HepG2 (cell line): ENCODE data around the gene MYO5B. TPM values are rescaled to one million over a fixed set of nuclear protein-coding genes. Genes with fewer than 3 reads are reported as not detected.

Source experiments
- ATAC-seq: fragments of 200-7000 bp; cut with Tn5 transposase; 3 replicates; pipeline ENCODE4 v1.9.1; 2020; ENCODE audit warnings: mild to moderate bottlenecking, moderate library complexity
- BruUV-seq: library from RNA; stranded (reverse); fragments of 400-500 nt; replicated peaks from 2 replicates; lab custom pipeline; 2021; lab: Mats Ljungman, UMichigan
- CTCF ChIA-PET: fragments of 300-600 bp; formaldehyde crosslinking; extraction: SDS; loops from one replicate; lab custom pipeline; 2021; ENCODE audit warnings: low total read pairs, inconsistent platforms, low intra/inter-chr PET ratio; lab: Yijun Ruan, JAX
- POLR2A ChIA-PET: fragments of 350-600 bp; sonication (Branson Sonifier 250); formaldehyde crosslinking; loops from one replicate; lab custom pipeline; 2020; ENCODE audit warnings: antibody characterized with exemption, inconsistent platforms; lab: Yijun Ruan, JAX
- DNase-seq: peaks from one replicate; pipeline ENCODE4 v3.0.0-alpha.2; 2015; ENCODE audit warnings: low spot score
- FAIRE-seq: peaks from 3 replicates; lab custom pipeline; 2011; peaks lifted over from hg19 to GRCh38; lab: Jason Lieb, UNC
- H2AFZ ChIP-seq: one replicate; pipeline ENCODE4 v1.6.1; 2011; ENCODE audit warnings: low read length, inconsistent platforms
- H3K27ac ChIP-seq: fragments of 300-600 bp; 3 replicates; pipeline ENCODE4 v1.8.0; 2011; ENCODE audit warnings: mixed run types, mild to moderate bottlenecking, mixed read lengths, low read length, inconsistent platforms; ENCODE audit not compliant: insufficient read depth; ENCODE audit errors: extremely low read length
- H3K27me3 ChIP-seq, 2 experiments: fragments of 200-600 bp in 1 of 2; 2 replicates in 1 of 2; 3 replicates in 1 of 2; pipeline versions ENCODE4 v1.6.0 to v1.8.0; 2011; ENCODE audit warnings: low read length in 2 of 2, mild to moderate bottlenecking in 2 of 2, moderate library complexity in 2 of 2, inconsistent platforms in 1 of 2; ENCODE audit not compliant: insufficient read depth in 2 of 2, control insufficient read depth in 1 of 2
- H3K36me3 ChIP-seq, 2 experiments: fragments of 200-600 bp in 1 of 2; replicated peaks in 1 of 2; 2 replicates in 1 of 2; 3 replicates in 1 of 2; pipeline versions ENCODE4 v1.5.1 to v1.8.0; 2011; ENCODE audit warnings: low read length in 2 of 2, inconsistent platforms in 1 of 2; ENCODE audit not compliant: insufficient read depth in 2 of 2, control insufficient read depth in 1 of 2
- H3K4me1 ChIP-seq: 2 replicates; pipeline ENCODE4 v1.5.1; 2012; ENCODE audit warnings: low read length, inconsistent platforms; ENCODE audit not compliant: insufficient read depth
- H3K4me2 ChIP-seq: 2 replicates; pipeline ENCODE4 v1.6.0; 2011; ENCODE audit warnings: low read depth, low read length, inconsistent platforms
- H3K4me3 ChIP-seq, 3 experiments: fragments of 200-600 bp in 1 of 3; sonication (generic), shearing (Covaris generic) in 1 of 3; replicated peaks in 1 of 3; 2 replicates each; pipeline ENCODE4 v1.5.1; 2011 to 2016; ENCODE audit warnings: low read length in 3 of 3, inconsistent platforms in 2 of 3, low read depth in 2 of 3, mild to moderate bottlenecking in 2 of 3, control low read depth in 1 of 3, mixed read lengths in 1 of 3; ENCODE audit not compliant: insufficient read depth in 1 of 3
- H3K79me2 ChIP-seq: one replicate; pipeline ENCODE4 v1.6.1; 2011; ENCODE audit warnings: low read length, inconsistent platforms; ENCODE audit not compliant: insufficient read depth
- H3K9ac ChIP-seq: 2 replicates; pipeline ENCODE4 v1.6.0; 2011; ENCODE audit warnings: mild to moderate bottlenecking, low read depth, low read length, inconsistent platforms; ENCODE audit not compliant: insufficient read depth
- H3K9me3 ChIP-seq: 2 replicates; pipeline ENCODE4 v1.5.1; 2012; ENCODE audit warnings: mild to moderate bottlenecking, low read length
- H4K20me1 ChIP-seq: 2 replicates; pipeline ENCODE4 v1.6.0; 2011; ENCODE audit warnings: inconsistent platforms, mild to moderate bottlenecking, low read length, moderate library complexity; ENCODE audit not compliant: insufficient read depth
- AHR ChIP-seq: IDR thresholded peaks from 2 replicates; pipeline ENCODE4 v1.6.1; 2018; ENCODE audit warnings: missing genetic modification reagents, missing compliant biosample characterization
- BATF2 ChIP-seq: sonication (generic); formaldehyde crosslinking; IDR thresholded peaks from 2 replicates; pipeline ENCODE4 v1.8.0; 2022; ENCODE audit warnings: mild to moderate bottlenecking, missing genetic modification reagents, moderate library complexity
- BCL3 ChIP-seq: sonication (generic); formaldehyde crosslinking; IDR thresholded peaks from 2 replicates; pipeline ENCODE4 v1.5.1; 2020; ENCODE audit warnings: mild to moderate bottlenecking, missing genetic modification reagents, moderate library complexity
- CREM ChIP-seq, 2 experiments: sonication (generic) in 1 of 2; formaldehyde crosslinking in 1 of 2; IDR thresholded peaks; 2 replicates each; pipeline versions ENCODE4 v1.4.0 to v1.6.1; 2016 to 2020; ENCODE audit warnings: antibody characterized with exemption in 1 of 2, mild to moderate bottlenecking in 1 of 2, missing genetic modification reagents in 1 of 2
- DMTF1 ChIP-seq: sonication (generic); formaldehyde crosslinking; IDR thresholded peaks from 2 replicates; pipeline ENCODE4 v1.4.0; 2020; ENCODE audit warnings: mild to moderate bottlenecking, missing genetic modification reagents
- NFIB ChIP-seq: sonication (generic); formaldehyde crosslinking; IDR thresholded peaks from 2 replicates; pipeline ENCODE4 v1.9.0; 2021; ENCODE audit warnings: missing genetic modification reagents, mild to moderate bottlenecking, borderline replicate concordance
- NFYB ChIP-seq: sonication (generic); formaldehyde crosslinking; IDR thresholded peaks from 2 replicates; pipeline ENCODE4 v1.4.0; 2020; ENCODE audit warnings: missing genetic modification reagents
- PBX3 ChIP-seq: sonication (generic); formaldehyde crosslinking; IDR thresholded peaks from 2 replicates; pipeline ENCODE4 v1.8.1; 2023; ENCODE audit warnings: missing genetic modification reagents, inconsistent platforms, borderline replicate concordance
- SMYD3 ChIP-seq: sonication (generic); formaldehyde crosslinking; IDR thresholded peaks from 2 replicates; pipeline ENCODE4 v1.8.1; 2023; ENCODE audit warnings: mild to moderate bottlenecking, missing genetic modification reagents
- ZBTB8A ChIP-seq: sonication (generic); formaldehyde crosslinking; IDR thresholded peaks from 2 replicates; pipeline ENCODE4 v1.4.0; 2020; ENCODE audit warnings: mild to moderate bottlenecking, low read depth, missing genetic modification reagents, borderline replicate concordance
- ZFP90 ChIP-seq: sonication (generic); formaldehyde crosslinking; IDR thresholded peaks from 2 replicates; pipeline ENCODE4 v1.8.0; 2022; ENCODE audit warnings: missing genetic modification reagents, mild to moderate bottlenecking, inconsistent platforms, borderline replicate concordance
- ZMYM2 ChIP-seq: sonication (generic); formaldehyde crosslinking; IDR thresholded peaks from 2 replicates; pipeline ENCODE4 v1.8.0; 2022; ENCODE audit warnings: mild to moderate bottlenecking, missing genetic modification reagents
- ZNF430 ChIP-seq: sonication (generic); formaldehyde crosslinking; IDR thresholded peaks from 2 replicates; pipeline ENCODE4 v1.9.0; 2021; ENCODE audit warnings: mild to moderate bottlenecking, missing genetic modification reagents
- ZNF557 ChIP-seq: sonication (generic); formaldehyde crosslinking; IDR thresholded peaks from 2 replicates; pipeline ENCODE4 v1.4.0; 2020; ENCODE audit warnings: missing genetic modification reagents
- ZNF558 ChIP-seq: sonication (generic); formaldehyde crosslinking; IDR thresholded peaks from 2 replicates; pipeline ENCODE4 v1.9.0; 2022; ENCODE audit warnings: mild to moderate bottlenecking, missing genetic modification reagents, borderline replicate concordance
- ZNF629 ChIP-seq: sonication (generic); formaldehyde crosslinking; conservative IDR thresholded peaks from 2 replicates; pipeline ENCODE4 v1.5.0; 2020; ENCODE audit warnings: missing genetic modification reagents
- ZNF703 ChIP-seq: sonication (generic); formaldehyde crosslinking; IDR thresholded peaks from 2 replicates; pipeline ENCODE4 v1.5.1; 2020; ENCODE audit warnings: missing genetic modification reagents, mild to moderate bottlenecking, moderate library complexity, borderline replicate concordance
- ZNF704 ChIP-seq: sonication (generic); formaldehyde crosslinking; IDR thresholded peaks from 2 replicates; pipeline ENCODE4 v1.8.1; 2023; ENCODE audit warnings: mild to moderate bottlenecking, inconsistent platforms, moderate library complexity, missing genetic modification reagents, borderline replicate concordance
- WGBS: methylation state at CpG from one replicate; pipeline ENCODE4 v1.1.6; 2017; ENCODE audit warnings: low lambda C conversion rate; 5-methylcytosine and 5-hydroxymethylcytosine counted together
- in situ Hi-C: cut with HindIII; loops from 2 replicates; pipeline ENCODE4 v1.10.0; 2017; ENCODE audit warnings: low pct_unique_long_range_greater_than_20kb; ENCODE audit not compliant: extremely low pct_ligation_motif_present
- intact Hi-C: fragments of 100-400 bp; cut with micrococcal nuclease; formaldehyde crosslinking; loops from one replicate; pipeline ENCODE4 v1.10.0; 2022; ENCODE audit not compliant: unreplicated experiment
- polyA plus RNA-seq, 8 experiments: library from polyadenylated mRNA; depleted of rRNA in 3 of 8; stranded (reverse) in 7 of 8; unstranded in 1 of 8; fragments of >200 nt; fragmentation: Illumina TruSeq in 4 of 8; extraction: Trizol in 4 of 8; gene quantifications; 2 replicates each; pipeline versions ENCODE4 v1.2.1 to v1.2.3, GENCODE V29; 2011 to 2016; ENCODE audit warnings: low read depth in 4 of 8, missing spikeins in 1 of 8, mixed read lengths in 1 of 8; ENCODE audit not compliant: insufficient read depth in 1 of 8
- total RNA-seq, 5 experiments: library from RNA; depleted of rRNA; stranded (reverse); fragments of >200 nt; fragmentation: Illumina TruSeq; extraction: Trizol; gene quantifications; 2 replicates each; pipeline ENCODE4 v1.2.3, GENCODE V29; 2016; ENCODE audit warnings: low read depth in 1 of 5

MYO5B gene
- total and polyA plus RNA-seq, 2 of the 13 experiments (the other 11 are each of a cell fraction or from before 2014, with no cell fraction given) = 13.1 to 24.0 TPM

- TF ChIP-seq SMYD3 (CRISPR knock-in tag) (no peak), AHR (CRISPR knock-in tag) (no peak), NFYB (no peak), ZFP90 (no peak)
These were observed 314.3 kb downstream of the MYO5B start (continued) for GRCh38 chr18:49880661-49881060.

- Histone ChIP-seq H3K4me3 (no peak overlapping the region), H3K27ac (no peak overlapping the region), H2AFZ (no peak overlapping the region), H3K36me3 (peaks cover 5 to 20% of the 10 kb centered on the region in 2 experiments; a peak in 3 of 5 replicates), H4K20me1 (no peaks in the 10 kb centered on the region), H3K4me2 (no peak overlapping the region), H3K79me2 (no peaks in the 10 kb centered on the region), H3K4me1 (no peaks in the 10 kb centered on the region), H3K27me3 (no peaks in the 10 kb centered on the region), H3K9me3 (no peaks in the 10 kb centered on the region), H3K9ac (no peak overlapping the region)
- DNase-seq = no peak
- BruUV-seq = no TSS peak
- POLR2A ChIA-PET = no interaction called here
- in situ Hi-C loops (no loop called here), intact Hi-C loops (no loop called here)
- no peak for ATAC-seq
- WGBS = 74% methylated on average over 3 of the region's 3 CpGs
- FAIRE-seq = no peak
- CTCF ChIA-PET = no interaction called here
- TF ChIP-seq ZNF557 (no peak), ZNF629 (CRISPR knock-in tag) (no peak), ZNF430 (CRISPR knock-in tag) (no peak), BATF2 (CRISPR knock-in tag) (no peak), BCL3 (CRISPR knock-in tag) (no peak), ZNF704 (CRISPR knock-in tag) (no peak), NFIB (no peak), ZBTB8A (no peak), ZNF558 (CRISPR knock-in tag) (no peak), ZNF703 (CRISPR knock-in tag) (no peak), ZMYM2 (CRISPR knock-in tag) (no peak), DMTF1 (CRISPR knock-in tag) (no peak), PBX3 (no peak), CREM (IDR thresholded peaks at IDR 0.05) (no peak), CREM (CRISPR knock-in tag; IDR thresholded peaks at IDR 0.05) (no peak)
These were observed 315.7 kb downstream of the MYO5B start for GRCh38 chr18:49879271-49879580.
